Medulla oblongata (tissue), 1 donor: ENCODE measurements around the gene TMEM39A.

Source experiments
- DNase-seq: peaks from one replicate; pipeline ENCODE4 v3.0.0-alpha.2; 2015; ENCODE audit errors: extremely low spot score

The TMEM39A gene

GRCh38 chr3:119456469-119456868, 6.9 kb downstream of the TMEM39A start:
- no peak for DNase-seq

- no peak for DNase-seq
Measured at GRCh38 chr3:119453822-119454221, 9.6 kb downstream of the TMEM39A start.

- no peak for DNase-seq
Measured at GRCh38 chr3:119444590-119444989, 18.8 kb downstream of the TMEM39A start.

GRCh38 chr3:119443179-119443578, 20.2 kb downstream of the TMEM39A start:
- no peak for DNase-seq

GRCh38 chr3:119437691-119438258, 25.6 kb downstream of the TMEM39A start:
- no peak for DNase-seq

GRCh38 chr3:119436977-119437376, 26.4 kb downstream of the TMEM39A start:
- DNase-seq = no peak

GRCh38 chr3:119434703-119435102, 28.7 kb downstream of the TMEM39A start:
- DNase-seq = no peak

GRCh38 chr3:119433613-119434325, 29.6 kb downstream of the TMEM39A start:
- DNase-seq = no peak

- DNase-seq = no peak
Measured at GRCh38 chr3:119428538-119428937, 34.9 kb downstream of the TMEM39A start.

- no peak for DNase-seq
Measured at GRCh38 chr3:119427669-119428068, 35.7 kb downstream of the TMEM39A start.

GRCh38 chr3:119420196-119420595, 43.2 kb downstream of the TMEM39A start:
- DNase-seq = no peak

- DNase-seq = no peak
Measured at GRCh38 chr3:119418641-119419040, 44.8 kb downstream of the TMEM39A start.

GRCh38 chr3:119417771-119418512, 45.5 kb downstream of the TMEM39A start:
- DNase-seq = no peak

- DNase-seq = no peak
Measured at GRCh38 chr3:119416873-119417272, 46.5 kb downstream of the TMEM39A start.

- peak; percentile 21 for DNase-seq
Measured at GRCh38 chr3:119413603-119414280, 49.7 kb downstream of the TMEM39A start.

- no peak for DNase-seq
Measured at GRCh38 chr3:119409844-119410243, 53.6 kb downstream of the TMEM39A start.

GRCh38 chr3:119408243-119408950, 55.0 kb downstream of the TMEM39A start:
- no peak for DNase-seq

- no peak for DNase-seq
Measured at GRCh38 chr3:119405315-119405714, 58.1 kb downstream of the TMEM39A start.

GRCh38 chr3:119403201-119403600, 60.2 kb downstream of the TMEM39A start:
- no peak for DNase-seq

GRCh38 chr3:119402791-119403190, 60.6 kb downstream of the TMEM39A start:
- DNase-seq = no peak

GRCh38 chr3:119401503-119402440, 61.6 kb downstream of the TMEM39A start:
- no peak for DNase-seq
